ENCODE results near the gene PRCD. TPM values are rescaled to one million over a fixed set of nuclear protein-coding genes. Genes with fewer than 3 reads are reported as not detected.

PRCD gene
- total RNA-seq, 4 donors from 2014 or later, result 8.0 to 15.6 (median 11.3) TPM

DNA sequence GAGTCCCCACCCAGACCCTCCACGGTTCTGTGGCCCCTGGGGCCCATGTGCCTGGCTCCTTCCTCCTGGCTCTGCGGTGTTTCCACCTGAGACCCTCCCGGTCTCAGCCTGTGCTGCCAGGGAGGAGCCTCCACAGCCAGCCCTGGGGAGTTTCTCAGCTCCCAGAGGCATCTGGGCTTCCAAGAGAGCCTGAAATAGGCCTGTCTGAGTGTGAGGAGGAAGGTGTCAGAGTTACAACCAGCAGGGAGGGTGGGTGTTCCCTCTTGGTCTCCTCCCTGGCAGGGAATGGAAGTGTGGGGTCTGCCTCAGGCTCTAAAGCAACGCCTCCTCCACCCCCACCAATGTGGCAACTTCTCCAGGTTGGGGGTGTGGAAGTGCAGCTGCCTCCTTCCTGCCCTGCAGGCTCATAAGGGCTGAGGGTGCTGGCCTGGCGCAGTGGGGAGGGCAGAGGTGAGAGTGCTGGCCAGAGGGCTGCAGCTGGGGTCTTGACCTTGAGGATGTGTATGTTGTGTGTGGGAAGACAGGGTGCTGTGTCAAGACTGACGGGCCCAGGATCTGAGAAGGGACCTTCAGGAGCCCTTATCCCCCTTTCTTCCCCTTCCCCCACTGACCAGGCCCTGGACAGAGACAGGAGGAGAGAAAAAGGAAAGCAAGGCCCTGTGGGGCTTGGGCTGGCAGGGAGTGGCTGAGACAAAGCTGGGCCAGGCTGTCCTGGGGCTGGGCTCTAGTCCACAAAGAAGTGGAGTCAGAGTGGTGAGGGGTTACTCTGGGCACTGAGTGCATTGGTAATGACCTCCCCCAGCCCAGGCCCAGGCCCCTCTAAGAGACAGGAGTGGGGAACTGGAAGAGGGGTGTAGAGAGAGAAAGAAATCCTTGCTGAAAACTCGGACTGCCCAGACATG lies 4.8 kb upstream of the PRCD start:
- TF ChIP-seq, protein P1, sequence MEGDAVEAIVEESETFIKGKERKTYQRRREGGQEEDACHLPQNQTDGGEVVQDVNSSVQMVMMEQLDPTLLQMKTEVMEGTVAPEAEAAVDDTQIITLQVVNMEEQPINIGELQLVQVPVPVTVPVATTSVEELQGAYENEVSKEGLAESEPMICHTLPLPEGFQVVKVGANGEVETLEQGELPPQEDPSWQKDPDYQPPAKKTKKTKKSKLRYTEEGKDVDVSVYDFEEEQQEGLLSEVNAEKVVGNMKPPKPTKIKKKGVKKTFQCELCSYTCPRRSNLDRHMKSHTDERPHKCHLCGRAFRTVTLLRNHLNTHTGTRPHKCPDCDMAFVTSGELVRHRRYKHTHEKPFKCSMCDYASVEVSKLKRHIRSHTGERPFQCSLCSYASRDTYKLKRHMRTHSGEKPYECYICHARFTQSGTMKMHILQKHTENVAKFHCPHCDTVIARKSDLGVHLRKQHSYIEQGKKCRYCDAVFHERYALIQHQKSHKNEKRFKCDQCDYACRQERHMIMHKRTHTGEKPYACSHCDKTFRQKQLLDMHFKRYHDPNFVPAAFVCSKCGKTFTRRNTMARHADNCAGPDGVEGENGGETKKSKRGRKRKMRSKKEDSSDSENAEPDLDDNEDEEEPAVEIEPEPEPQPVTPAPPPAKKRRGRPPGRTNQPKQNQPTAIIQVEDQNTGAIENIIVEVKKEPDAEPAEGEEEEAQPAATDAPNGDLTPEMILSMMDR (IDR thresholded peaks at IDR 0.05; ENCODE audit: low read depth), result no peak

DNA sequence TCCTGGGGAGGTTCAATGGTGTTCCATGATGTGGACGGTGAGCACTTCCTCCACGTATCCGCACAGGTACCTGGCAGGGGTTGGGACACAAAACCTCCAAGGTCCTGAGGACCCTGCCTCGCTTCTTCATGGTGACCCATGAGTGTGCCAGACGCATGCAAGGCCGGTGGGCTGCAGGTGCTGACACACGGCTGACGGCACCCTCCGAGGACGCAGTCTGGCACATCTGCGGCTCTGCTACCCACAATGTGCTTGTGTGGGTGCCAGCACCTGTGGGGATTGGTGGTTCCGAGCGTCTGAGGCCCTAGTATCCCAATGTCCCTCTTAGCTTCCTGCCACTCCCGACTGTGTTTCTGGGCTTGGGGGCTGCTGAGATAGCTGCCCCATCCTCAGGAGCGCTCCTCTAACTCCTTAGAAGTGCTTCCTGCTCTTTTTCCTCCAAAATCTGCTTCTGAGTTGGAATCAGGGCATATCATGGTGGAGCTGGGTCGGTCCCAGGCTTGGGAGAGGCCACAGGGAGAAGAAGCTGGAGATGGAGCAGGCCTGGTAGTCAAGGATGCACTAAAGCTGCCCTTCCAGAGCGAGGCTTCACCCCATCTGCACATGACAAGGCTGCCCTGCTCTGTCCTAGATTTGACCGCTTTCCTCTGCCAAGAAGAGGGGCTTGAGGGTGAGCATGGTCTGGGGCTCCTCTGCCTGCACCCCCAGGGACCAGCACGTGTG lies 3.9 kb upstream of the PRCD start:
- TF ChIP-seq, protein P1 (IDR thresholded peaks at IDR 0.05; ENCODE audit: low read depth), result no peak

DNA sequence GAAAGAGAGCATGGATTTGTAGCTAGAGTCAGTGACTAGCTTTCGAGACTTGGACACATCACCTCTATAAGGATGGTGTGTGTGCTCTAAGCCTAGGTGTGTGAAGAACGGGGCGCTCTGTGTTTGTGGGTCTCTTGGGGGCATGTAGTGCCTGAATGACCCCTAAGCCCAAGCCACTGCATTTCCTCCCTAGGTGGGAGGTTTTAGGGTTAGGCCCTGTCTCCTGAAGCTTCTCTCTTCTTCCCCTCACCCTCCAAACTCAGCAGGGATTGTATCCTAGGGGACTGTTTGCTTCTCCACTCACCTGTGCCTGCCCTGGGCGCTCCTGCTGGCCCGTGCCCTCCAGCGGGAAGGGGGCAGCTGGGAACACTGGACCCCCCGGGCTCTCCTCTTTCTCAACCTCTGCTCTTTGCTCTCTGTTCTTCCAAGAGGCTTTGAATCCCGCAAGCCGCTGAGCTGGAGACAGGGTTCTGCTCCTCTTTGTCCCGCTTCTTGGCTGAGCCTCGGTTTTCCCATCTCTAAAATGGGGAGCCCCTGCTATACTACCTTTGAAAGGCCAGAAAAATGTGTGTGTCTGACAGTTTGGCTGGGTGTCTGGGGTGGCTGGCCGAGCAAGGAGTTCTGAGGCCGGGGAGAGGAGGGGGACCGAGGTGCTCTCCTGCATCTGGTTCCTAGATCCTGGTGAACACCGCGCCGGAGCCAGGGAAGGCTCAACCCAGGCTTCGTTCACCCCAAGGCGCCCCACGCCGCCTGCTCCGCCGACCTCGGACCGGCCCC lies 3.1 kb upstream of the PRCD start:
- TF ChIP-seq, protein P1 (IDR thresholded peaks at IDR 0.05; ENCODE audit: low read depth), result no peak

DNA sequence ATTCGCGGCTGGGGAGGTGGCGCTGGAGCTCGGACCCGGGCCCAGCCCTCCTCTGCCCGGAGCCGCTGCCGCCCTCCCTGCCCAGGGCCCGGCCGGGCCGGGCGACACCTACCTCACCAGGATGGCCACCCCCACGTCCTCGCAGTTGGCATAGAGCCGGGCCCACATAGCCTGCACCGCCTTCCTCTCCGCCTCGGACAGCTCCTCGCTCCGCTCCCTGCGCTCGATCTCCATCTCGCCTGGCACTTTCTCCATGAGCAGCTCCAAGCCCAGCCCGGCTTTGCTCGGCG lies 2.6 kb upstream of the PRCD start:
- TF ChIP-seq, protein P1 (IDR thresholded peaks at IDR 0.05; ENCODE audit: low read depth), result no peak

DNA sequence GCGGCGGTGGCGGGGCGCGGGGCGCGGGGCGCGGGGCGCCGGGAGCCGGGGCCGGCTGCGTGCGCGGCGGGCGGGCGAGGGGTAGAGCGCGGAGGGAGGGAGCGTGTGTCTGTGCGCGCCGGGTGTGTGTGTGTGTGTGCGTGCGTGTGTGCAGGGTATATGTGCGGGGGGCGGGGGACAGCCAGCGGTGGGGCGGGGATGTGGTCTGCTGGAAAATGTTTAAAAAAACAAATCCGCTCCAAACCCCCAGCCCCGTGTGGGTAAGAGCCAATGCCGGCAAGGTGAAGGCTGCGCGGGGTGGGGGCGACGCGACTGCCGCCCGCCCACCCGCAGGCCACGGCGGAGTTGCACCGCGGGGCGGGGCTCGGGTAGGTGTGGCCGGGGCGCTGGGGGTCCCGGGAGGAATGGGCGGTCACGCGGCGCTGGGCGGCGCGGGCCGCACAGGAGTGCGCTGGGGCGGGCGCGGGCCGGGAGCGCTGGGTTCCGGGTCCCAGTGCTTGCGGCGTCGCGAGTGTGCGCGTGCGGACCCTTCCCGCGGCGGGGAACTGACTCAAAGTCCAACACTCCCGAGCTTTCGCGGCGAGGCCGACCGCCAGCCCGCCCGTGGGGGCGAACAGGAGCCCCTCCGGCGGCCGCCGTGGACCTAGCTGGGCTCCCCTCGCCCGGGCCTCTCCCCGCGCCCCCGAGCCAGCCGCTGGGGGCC lies 2.1 kb upstream of the PRCD start, which contains the start of gene CYGB:
TSS of gene CYGB (minus strand) at position 132 of the 703 bp plus-strand sequence. CDS start 167 bp downstream, outside the sequence.
- TF ChIP-seq, protein P1 (IDR thresholded peaks at IDR 0.05; ENCODE audit: low read depth), result no peak

DNA sequence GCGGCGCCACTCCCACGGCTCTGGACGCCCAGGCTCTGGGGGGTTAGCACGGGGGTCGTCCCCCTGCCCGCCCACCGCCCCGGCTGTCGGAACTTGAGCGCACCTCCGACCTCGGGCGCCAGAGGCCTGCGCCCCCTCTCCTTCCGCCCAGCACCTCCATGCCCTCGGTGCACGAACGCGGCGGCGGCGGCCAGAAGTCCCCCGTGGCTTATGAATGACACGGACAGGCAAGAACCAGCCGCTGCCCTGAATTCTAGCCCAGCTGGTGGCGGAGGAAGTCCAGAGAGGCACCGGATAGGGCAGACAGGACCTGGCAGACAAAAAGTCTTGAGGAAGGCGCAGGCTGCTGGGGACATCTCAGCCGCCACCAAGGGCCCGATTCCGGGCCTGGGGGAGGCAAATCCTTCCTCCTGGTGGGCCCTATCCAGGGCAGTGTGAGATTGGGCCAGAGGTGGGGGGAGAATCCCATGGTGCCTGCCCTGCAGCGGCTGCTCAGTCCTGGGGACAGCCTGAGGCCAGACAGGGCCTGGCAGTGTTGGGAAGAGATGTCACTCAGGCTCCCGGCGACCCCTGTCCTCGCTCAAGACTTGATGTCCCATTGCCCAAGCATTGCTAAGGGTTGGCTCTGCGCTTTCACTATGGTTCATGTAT lies 1.4 kb upstream of the PRCD start:
- TF ChIP-seq, protein P1 (IDR thresholded peaks at IDR 0.05; ENCODE audit: low read depth), result no peak

Data from subcutaneous adipose tissue (tissue), 4 donors.